Measurements from ENCODE around the gene PRR5L.

DNA sequence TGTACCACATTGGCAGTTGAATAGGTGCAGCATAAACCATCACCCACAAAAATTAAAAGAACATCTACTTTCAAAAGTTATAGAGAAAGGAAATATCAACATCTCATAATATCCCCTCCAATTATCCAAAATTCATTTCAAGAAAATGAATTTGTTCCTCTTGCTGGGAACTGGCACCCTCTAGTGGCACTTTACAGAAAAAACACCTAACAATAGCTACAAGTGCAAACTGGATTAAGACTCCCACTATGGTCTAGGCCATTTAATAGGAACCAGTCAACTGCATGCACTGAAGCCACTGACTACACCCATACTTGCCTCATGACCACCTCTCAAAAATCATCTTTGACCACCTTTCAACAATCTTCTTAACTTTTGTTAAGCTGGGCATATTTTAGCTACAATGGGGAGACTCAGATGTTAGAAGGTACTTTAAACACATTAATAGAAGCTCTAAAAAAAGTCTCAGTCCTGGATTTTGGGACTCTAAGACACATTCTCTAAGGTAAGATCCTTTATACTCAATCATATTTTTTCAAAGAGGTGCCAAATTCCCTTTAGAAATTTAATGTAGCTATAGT, 196.7 kb downstream of the PRR5L start:
- TF ChIP-seq, protein P1, sequence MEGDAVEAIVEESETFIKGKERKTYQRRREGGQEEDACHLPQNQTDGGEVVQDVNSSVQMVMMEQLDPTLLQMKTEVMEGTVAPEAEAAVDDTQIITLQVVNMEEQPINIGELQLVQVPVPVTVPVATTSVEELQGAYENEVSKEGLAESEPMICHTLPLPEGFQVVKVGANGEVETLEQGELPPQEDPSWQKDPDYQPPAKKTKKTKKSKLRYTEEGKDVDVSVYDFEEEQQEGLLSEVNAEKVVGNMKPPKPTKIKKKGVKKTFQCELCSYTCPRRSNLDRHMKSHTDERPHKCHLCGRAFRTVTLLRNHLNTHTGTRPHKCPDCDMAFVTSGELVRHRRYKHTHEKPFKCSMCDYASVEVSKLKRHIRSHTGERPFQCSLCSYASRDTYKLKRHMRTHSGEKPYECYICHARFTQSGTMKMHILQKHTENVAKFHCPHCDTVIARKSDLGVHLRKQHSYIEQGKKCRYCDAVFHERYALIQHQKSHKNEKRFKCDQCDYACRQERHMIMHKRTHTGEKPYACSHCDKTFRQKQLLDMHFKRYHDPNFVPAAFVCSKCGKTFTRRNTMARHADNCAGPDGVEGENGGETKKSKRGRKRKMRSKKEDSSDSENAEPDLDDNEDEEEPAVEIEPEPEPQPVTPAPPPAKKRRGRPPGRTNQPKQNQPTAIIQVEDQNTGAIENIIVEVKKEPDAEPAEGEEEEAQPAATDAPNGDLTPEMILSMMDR (IDR thresholded peaks at IDR 0.05), result peak; percentile 57 to 85 (median 66)
- no peak for TF ChIP-seq POLR2A (IDR thresholded peaks at IDR 0.05)
